NCI-H82 (cell line): ENCODE results near the gene VPS50.
A peak's percentile ranks its signal among the peaks of the same experiment; 100 is the strongest.

Source experiments
- DNase-seq: peaks from one replicate; lab custom pipeline; 2025; lab: John Stamatoyannopoulos, UW

VPS50 gene

GRCh38 chr7:93231799-93232672, at the start of gene VPS50:
VPS50 (plus strand) TSS chr7:93232366; CDS start chr7:93232468, 102 bp downstream.
- peak; percentile 98 for DNase-seq

GRCh38 chr7:93185303-93186027, 46.7 kb upstream of the VPS50 start:
- DNase-seq = no peak

- DNase-seq = no peak
Measured at GRCh38 chr7:93188870-93189634, 43.1 kb upstream of the VPS50 start.

GRCh38 chr7:93194386-93194785, 37.8 kb upstream of the VPS50 start:
- DNase-seq = no peak

- DNase-seq = no peak
Measured at GRCh38 chr7:93196336-93196735, 35.8 kb upstream of the VPS50 start.

- no peak for DNase-seq
Measured at GRCh38 chr7:93198472-93198871, 33.7 kb upstream of the VPS50 start.

- DNase-seq = no peak
Measured at GRCh38 chr7:93202594-93203250, 29.4 kb upstream of the VPS50 start.

- DNase-seq = no peak
Measured at GRCh38 chr7:93203496-93203895, 28.7 kb upstream of the VPS50 start.

- no peak for DNase-seq
Measured at GRCh38 chr7:93205046-93205445, 27.1 kb upstream of the VPS50 start.

GRCh38 chr7:93211228-93211818, 20.8 kb upstream of the VPS50 start:
- DNase-seq = no peak

GRCh38 chr7:93212881-93213280, 19.3 kb upstream of the VPS50 start:
- DNase-seq = peak; percentile 79

- DNase-seq = no peak
Measured at GRCh38 chr7:93218997-93219827, 13.0 kb upstream of the VPS50 start.

- DNase-seq = no peak
Measured at GRCh38 chr7:93219868-93220267, 12.3 kb upstream of the VPS50 start.

GRCh38 chr7:93226310-93226709, 5.9 kb upstream of the VPS50 start, which contains the start of gene HEPACAM2:
HEPACAM2 (minus strand) TSS chr7:93226469.
- DNase-seq = peak; percentile 29

GRCh38 chr7:93228302-93228701, 3.9 kb upstream of the VPS50 start:
- peak; percentile 86 for DNase-seq

- DNase-seq = no peak
Measured at GRCh38 chr7:93231259-93231658, 907 bp upstream of the VPS50 start.

- peak; percentile 39 for DNase-seq
Measured at GRCh38 chr7:93232673-93233018, 480 bp downstream of the VPS50 start.

- no peak for DNase-seq
Measured at GRCh38 chr7:93235541-93235940, 3.4 kb downstream of the VPS50 start.

- no peak for DNase-seq
Measured at GRCh38 chr7:93238131-93238530, 6.0 kb downstream of the VPS50 start.

- DNase-seq = no peak
Measured at GRCh38 chr7:93238748-93239147, 6.6 kb downstream of the VPS50 start.

- no peak for DNase-seq
Measured at GRCh38 chr7:93239824-93240223, 7.7 kb downstream of the VPS50 start.
